Hematopoietic multipotent progenitor cell treated with erythropoietin and hydrocortisone succinate and interleukin-3 and kit ligand, for 17 days (in vitro differentiated cells): Measurements from ENCODE around the gene UNC119B.

ENCODE experiments used
- DNase-seq: peaks from one replicate; pipeline ENCODE4 v3.0.0-alpha.2; 2015; ENCODE audit warnings: low spot score

The UNC119B gene

GRCh38 chr12:120688527-120689071 lies 21.7 kb upstream of the UNC119B start:
- DNase-seq = peak; percentile 53

DNA sequence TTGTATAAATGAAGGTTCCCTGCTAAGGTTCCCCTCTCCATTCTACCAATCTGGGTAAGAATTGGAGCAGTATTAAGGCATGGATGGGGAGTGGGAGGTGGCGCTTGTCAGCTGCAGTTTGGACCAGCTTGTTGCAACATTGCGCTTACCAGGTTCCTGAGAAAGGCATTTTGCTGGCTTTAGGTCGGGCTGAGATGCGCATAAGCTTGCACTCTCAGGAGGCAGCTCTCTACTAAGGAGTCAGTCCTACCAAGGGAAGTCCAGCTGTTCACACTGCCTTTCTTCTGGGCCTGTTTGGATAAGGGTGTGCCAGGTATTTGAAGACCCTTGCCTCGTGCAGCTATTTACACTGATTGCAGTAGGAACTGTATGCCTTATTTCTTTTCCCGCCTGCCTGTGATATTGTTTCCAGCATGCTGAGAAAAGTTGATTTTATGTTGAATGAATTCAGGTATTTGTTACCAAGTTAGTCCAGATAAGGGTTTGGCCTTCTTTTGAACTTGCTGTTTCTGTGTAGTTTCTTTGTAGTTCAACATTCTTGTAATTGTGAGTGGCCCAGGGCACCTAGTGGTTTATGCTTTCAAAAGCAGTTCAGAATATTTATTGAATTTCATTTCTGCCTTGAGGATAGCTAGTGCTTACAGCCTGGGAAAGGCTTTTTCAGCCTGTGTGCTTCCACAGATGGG lies 20.7 kb upstream of the UNC119B start:
- no peak for DNase-seq

- no peak for DNase-seq
These were observed 20.2 kb upstream of the UNC119B start for GRCh38 chr12:120690083-120690450.

GRCh38 chr12:120690978-120691377 lies 19.3 kb upstream of the UNC119B start:
- no peak for DNase-seq

DNA sequence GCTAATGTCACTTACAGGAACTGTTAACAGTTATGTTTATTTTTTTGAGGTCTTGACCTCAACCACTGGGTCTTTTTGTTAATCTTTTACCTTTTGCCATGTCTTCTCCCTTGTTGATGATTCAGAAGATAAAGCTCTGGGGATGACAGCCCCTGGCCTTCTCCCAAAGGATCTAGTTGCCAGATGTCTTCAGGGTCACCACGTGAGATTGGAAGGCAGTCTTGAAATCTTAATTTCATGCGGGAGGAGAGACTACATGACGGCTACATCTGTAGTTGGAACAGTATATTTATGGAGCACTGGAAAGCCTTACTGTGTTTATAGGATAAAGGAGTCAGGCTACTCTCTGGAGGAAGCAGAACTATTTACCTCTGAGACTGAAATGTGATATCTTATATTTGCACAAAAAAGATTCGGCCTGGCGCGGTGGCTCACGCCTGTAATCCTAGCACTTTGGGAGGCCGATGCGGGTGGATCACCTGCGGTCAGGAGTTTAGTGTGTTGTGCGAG lies 17.7 kb upstream of the UNC119B start:
- DNase-seq = no peak

GRCh38 chr12:120693848-120694247 lies 16.4 kb upstream of the UNC119B start:
- no peak for DNase-seq

DNA sequence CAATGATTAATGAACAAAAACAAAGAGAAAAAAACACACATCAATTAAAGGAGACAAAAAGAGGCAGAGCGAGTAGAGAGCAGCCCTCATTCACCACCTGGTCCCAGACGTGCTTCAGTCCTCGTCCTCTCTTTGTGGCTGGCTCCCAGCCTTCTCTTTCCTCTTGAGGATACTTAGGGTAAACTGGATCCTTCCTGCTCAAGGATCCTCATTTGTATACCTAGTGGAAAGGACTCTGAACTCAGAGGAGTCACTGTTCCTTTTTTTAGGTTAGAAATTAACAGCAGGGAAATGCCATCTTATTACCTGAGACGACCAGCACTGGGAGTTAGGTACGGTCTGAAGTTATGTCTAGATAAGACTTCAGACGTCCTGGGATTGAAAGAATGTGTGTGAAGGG lies 13.6 kb upstream of the UNC119B start:
- no peak for DNase-seq

- no peak for DNase-seq
These were observed 12.9 kb upstream of the UNC119B start for GRCh38 chr12:120697344-120697743.

GRCh38 chr12:120698665-120699064 lies 11.6 kb upstream of the UNC119B start:
- no peak for DNase-seq

DNA sequence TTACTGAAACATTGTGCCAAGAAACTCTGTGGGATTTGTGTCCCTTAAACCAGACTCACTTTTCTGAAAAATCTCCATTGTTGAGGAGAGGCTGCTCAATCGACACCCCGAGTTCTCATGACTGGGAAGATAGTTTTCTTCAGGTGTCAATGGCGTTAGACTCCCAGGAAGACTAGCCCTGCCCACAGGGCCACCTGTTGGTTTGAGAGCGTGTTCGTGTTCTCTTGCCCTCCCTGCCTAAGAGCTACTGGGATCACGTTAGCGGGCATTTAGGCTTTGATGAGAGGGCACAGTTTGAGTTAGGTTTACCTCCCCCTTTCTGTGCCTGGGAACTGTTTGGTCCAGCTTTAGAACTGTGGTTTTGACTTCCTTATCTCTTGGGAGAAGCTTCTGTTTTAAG lies 10.7 kb upstream of the UNC119B start:
- DNase-seq = no peak

- no peak for DNase-seq
These were observed 9.4 kb upstream of the UNC119B start for GRCh38 chr12:120700886-120701285.

GRCh38 chr12:120702637-120703036 lies 7.6 kb upstream of the UNC119B start:
- DNase-seq = no peak

DNA sequence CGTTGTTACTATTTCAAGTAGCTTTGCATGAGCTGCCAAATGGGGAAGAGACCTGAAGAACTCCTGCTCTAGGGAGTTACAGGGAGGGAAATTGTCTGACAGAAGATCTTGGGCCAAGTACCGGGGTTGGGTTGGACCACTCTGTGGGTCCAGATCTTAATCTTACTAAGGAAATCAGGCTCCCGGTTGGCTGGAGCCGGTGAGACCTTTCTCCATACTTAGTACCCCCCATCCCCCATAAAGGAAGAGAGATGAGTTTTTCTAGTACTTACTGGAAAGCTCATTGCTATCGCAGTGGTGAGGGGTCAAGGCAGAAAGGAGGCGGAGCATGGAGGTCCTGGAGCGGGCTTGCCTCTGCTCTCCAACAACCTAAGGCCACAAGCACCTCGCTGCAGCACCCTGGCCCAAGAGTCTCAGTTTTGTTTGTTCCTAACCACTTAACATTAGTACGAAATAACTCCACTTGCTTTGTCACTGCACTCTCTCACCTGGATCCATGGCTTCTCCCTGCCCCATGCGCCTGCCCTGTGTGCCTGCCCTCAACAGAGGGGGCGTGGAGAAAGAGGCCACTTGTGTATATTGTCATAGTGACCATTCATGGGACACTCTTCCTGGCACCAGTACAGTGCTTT lies 6.8 kb upstream of the UNC119B start:
- no peak for DNase-seq

DNA sequence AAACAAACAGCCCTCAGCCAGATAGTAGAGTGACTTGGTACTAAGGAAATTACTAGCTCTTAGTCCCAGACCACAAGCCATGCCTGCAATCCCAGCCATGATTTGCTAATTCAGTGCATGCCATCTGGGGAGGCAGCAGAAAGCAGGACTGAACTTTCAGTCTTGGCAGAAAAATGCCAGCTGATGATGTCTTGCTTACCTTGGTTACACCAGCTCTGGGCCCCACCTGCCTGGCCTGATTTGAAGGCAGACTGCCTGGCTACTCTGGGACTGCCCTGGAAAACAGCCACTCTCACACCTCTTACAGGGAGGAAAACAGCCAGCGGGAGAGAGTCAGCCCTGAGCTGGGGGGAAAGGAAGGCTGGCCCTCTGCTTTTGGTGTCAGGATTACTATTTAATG lies 4.6 kb upstream of the UNC119B start:
- no peak for DNase-seq

GRCh38 chr12:120706029-120706428 lies 4.2 kb upstream of the UNC119B start:
- DNase-seq = no peak

GRCh38 chr12:120708651-120709050 lies 1.6 kb upstream of the UNC119B start:
- no peak for DNase-seq

DNA sequence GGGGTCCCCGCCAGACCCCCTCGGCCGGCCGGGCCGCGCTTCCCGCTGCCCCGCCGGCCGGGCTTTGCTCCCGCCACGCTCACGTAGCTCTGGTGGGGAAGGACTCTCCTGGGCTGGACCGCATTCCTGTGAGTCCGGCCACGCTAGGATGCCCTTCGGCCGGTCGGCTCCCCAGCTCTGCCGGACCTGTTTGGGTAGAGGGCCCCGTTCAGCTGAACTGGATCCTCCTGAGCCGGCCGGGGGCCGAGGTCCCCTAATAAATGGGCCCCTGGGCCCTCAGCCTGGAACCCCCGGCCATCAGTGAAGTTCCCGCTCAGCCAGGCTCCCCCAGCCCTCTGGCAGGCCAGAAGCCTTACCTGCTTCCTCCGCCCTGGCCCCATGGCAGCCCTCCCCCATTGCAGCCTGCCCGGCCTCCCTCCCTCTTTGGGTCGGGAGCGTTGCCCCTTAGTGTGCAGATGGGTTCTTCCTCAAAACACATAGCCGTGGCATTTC lies 593 bp downstream of the UNC119B start:
- DNase-seq = no peak

DNA sequence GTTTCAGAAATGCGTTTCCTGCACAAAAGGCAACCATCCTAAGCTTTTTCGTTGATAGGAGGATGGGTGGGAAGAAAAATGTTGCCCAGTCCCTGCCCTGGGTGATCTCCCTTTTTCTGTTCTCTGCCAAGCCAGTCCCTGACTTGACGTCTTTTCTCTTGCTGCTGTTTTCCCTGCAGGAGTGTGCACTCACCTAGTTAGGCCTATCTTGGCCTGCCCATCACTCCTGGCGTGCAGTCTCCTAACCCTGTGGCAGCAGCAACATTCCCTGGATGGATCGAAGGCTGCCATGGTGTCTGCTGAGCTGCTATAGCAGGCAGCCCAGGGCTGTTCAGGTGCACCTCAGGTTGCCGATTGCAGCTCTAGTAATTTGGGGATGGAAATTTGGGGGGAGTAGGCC lies 1.2 kb downstream of the UNC119B start:
- no peak for DNase-seq

DNA sequence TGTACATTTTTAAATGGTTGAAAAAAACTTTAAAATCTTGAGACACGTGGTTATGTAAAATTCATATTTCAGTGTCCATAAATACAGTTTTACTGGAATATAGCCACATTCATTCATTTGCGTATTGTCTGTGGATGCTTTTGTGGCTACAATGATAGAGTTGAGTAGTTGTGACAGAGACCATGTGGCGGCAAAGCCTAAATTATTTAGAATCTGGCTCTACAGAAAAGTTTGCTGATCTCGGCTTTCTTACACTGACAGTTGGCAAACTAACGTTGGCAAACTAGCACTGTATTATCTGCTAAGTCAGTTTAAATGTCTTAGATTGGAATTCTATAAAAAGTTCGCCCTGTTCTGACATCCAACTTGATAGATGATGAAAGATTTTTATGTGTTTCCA lies 2.4 kb downstream of the UNC119B start:
- no peak for DNase-seq

DNA sequence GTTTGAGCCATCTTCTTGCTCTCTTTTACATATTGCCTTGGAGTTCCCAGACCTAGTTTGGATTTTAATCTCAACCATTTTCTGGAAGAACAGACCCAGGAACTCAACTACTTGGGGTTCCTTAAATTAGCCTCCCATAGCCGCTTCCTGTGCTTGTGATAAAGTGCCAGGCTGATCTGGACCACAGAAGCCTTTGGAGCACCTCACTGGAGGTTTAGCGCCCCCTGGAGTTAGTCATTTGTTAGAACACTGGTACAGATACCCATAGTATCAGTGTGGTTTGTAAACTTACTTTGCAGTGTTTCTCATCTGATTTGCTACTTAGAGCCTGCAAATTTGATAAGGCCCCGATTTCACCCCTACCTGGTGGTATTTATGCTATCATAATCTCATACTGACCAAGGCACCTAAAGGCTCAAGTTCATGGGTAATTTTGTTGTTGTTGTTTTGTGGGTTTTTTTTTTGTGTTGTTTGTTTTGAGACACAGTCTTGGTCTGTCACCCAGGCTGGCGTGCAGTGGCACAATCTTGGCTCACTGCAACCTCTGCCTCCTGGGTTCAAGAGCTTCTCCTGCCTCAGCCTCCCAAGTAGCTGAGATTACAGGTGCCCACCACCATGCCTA lies 3.7 kb downstream of the UNC119B start:
- peak; percentile 93 for DNase-seq

- no peak for DNase-seq
These were observed 7.8 kb downstream of the UNC119B start for GRCh38 chr12:120718055-120718454.

DNA sequence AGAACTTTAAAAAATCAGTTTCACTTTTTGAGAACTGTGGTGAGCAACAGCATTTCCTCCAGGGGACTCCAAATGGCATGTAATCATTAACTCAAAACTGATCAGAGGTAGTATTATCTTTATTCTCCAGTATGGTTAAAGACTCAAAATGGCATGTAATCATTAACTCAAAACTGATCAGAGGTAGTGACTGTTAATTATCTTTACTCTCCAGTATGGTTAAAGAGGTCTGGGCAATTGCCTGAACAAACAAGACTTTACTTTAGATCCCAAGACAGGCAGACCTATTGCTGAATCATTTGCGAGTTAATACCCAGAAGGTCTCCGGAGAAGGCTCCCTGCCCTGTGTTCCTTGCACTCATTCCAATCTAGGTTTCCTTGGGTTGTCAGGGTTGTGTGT lies 8.8 kb downstream of the UNC119B start:
- DNase-seq = peak; percentile 61
